Measurements from ENCODE around the gene KREMEN1. TPM values are rescaled to one million over a fixed set of nuclear protein-coding genes. Genes with fewer than 3 reads are reported as not detected.
A peak's percentile ranks its signal among the peaks of the same experiment; 100 is the strongest.

Gene KREMEN1
- total RNA-seq, 1 experiment from 2014 or later = 2.7 TPM

DNA sequence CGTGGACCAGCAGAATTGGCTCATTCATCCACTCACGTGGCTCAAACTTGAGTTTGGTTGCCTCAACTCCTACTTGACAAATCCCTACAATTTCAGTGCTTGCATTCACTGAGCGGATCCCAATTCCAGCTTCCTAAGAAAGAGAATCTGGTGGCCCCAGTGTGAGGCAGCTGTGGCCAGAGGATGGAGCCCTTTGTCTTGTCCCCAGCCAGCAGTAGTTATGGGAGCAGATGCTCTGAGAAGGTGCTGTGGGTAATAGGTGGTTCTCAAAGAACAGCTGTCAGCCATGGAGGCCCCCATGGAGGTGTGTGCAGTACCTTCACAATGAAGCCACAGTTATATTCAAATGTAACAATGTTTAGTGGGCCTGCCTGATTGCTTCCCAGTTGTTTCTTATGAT lies 39.3 kb downstream of the KREMEN1 start:
- intact Hi-C loops (cut with micrococcal nuclease) = no loop called here
- ATAC-seq = no peak

DNA sequence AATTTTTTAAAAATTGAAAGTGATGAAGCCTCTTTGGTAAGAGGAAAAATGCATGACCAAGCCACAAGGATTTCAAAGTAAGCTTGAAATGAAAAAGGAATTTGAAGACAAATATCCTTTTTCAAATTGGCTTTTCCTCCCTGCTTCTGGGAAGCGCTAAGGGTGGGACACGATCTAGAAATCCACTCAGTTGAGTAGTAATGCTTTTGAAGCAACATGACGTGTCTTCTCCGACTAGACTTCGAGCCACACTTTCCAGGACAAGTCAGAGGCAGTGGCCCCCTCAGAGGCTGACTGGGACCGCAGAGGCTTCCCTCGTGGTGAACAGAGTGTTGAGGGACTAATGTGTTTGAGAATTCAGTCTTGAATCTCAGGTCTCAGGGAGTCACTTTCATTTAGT lies 39.8 kb downstream of the KREMEN1 start:
- peak overlapping the region; percentile 17 for H3K4me2 ChIP-seq (ENCODE audit: low read length)
- CTCF ChIA-PET = no interaction called here

More for the DNA sequence above, 39.3 kb downstream of the KREMEN1 start:
- no peaks in the 10 kb centered on the region for H3F3A ChIP-seq (ENCODE audit: low read length, unreplicated experiment)
- H3K36me3 ChIP-seq (ENCODE audit: low read depth, low read length) = no peaks in the 10 kb centered on the region
- H3K4me1 ChIP-seq (ENCODE audit: insufficient read depth, low read length) = peaks cover 24% of the 10 kb centered on the region
- no peak overlapping the region for H3K27ac ChIP-seq (ENCODE audit: low read length)
- no peak overlapping the region for H3K9ac ChIP-seq (ENCODE audit: low read length)
- no peak overlapping the region for H3K4me2 ChIP-seq (ENCODE audit: low read length)
- no peak for DNase-seq
- CTCF ChIA-PET = interaction anchor here (0.7 kb wide), 1 partner anchor 33 kb away, joined by 4 read pairs; no protein-coding TSS in a partner anchor
- BruUV-seq (replicated peaks) = no TSS peak
- no peak overlapping the region for H2AFZ ChIP-seq (ENCODE audit: low read length)
- H3K4me3 ChIP-seq (ENCODE audit: low read length) = no peak overlapping the region
- no peaks in the 10 kb centered on the region for H3K9me3 ChIP-seq (ENCODE audit: low read length)
- H3K27me3 ChIP-seq (ENCODE audit: low read length) = no peaks in the 10 kb centered on the region
- no peaks in the 10 kb centered on the region for H3K79me2 ChIP-seq (ENCODE audit: low read length)
- no peaks in the 10 kb centered on the region for H3K9me2 ChIP-seq (replicated peaks; ENCODE audit: low read length)
- TF ChIP-seq, protein P1, sequence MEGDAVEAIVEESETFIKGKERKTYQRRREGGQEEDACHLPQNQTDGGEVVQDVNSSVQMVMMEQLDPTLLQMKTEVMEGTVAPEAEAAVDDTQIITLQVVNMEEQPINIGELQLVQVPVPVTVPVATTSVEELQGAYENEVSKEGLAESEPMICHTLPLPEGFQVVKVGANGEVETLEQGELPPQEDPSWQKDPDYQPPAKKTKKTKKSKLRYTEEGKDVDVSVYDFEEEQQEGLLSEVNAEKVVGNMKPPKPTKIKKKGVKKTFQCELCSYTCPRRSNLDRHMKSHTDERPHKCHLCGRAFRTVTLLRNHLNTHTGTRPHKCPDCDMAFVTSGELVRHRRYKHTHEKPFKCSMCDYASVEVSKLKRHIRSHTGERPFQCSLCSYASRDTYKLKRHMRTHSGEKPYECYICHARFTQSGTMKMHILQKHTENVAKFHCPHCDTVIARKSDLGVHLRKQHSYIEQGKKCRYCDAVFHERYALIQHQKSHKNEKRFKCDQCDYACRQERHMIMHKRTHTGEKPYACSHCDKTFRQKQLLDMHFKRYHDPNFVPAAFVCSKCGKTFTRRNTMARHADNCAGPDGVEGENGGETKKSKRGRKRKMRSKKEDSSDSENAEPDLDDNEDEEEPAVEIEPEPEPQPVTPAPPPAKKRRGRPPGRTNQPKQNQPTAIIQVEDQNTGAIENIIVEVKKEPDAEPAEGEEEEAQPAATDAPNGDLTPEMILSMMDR (conservative IDR thresholded peaks at IDR 0.05; ENCODE audit: low read depth, low read length) = no peak
- no peak for TF ChIP-seq EZH2 (IDR thresholded peaks at IDR 0.05; ENCODE audit: low read length, unreplicated experiment)
- H4K20me1 ChIP-seq (ENCODE audit: low read length) = no peaks in the 10 kb centered on the region
- POLR2A ChIA-PET (ENCODE audit: unreplicated experiment) = no interaction called here

DNA sequence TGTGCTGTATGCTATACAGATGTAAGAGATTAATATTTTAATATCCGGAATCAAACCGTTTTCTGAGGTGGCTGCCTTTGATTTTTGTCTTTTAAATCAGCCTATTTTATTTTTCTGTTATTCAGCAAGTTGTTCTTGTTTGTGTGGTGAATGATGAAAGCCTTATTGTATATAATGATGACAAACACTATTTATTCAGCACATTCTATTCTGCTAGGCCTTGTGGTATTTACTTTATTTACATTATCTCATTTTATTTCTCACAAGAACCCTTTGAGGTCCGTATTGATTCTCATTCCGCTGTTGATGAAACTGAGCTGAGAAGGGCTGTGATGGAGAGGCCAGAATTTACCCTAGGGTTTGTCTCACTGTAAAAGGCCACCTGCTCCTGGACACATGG lies 40.5 kb downstream of the KREMEN1 start:
- Histone ChIP-seq H3K27ac (ENCODE audit: low read length) (peak overlapping the region; percentile 54), H3K4me2 (ENCODE audit: low read length) (peak overlapping the region; percentile 17), H3F3A (ENCODE audit: low read length, unreplicated experiment) (no peaks in the 10 kb centered on the region), H3K4me1 (ENCODE audit: insufficient read depth, low read length) (peaks cover 19% of the 10 kb centered on the region), H3K9me3 (ENCODE audit: low read length) (no peaks in the 10 kb centered on the region), H3K9me2 (replicated peaks; ENCODE audit: low read length) (no peaks in the 10 kb centered on the region), H3K36me3 (ENCODE audit: low read depth, low read length) (no peaks in the 10 kb centered on the region), H3K4me3 (ENCODE audit: low read length) (0 out of 2 replicates have a peak overlapping the region, but pooled peaks have one; percentile 1), H3K9ac (ENCODE audit: low read length) (no peak overlapping the region), H3K79me2 (ENCODE audit: low read length) (no peaks in the 10 kb centered on the region), H3K27me3 (ENCODE audit: low read length) (no peaks in the 10 kb centered on the region), H4K20me1 (ENCODE audit: low read length) (no peaks in the 10 kb centered on the region), H2AFZ (ENCODE audit: low read length) (0 out of 2 replicates have a peak overlapping the region, but pooled peaks have one; percentile 3)
- DNase-seq (peak; percentile 45), ATAC-seq (peak; percentile 84)
- intact Hi-C loops (cut with micrococcal nuclease) = no loop called here
- ChIA-PET POLR2A (ENCODE audit: unreplicated experiment) (no interaction called here), CTCF (no interaction called here)
- TF ChIP-seq EZH2phosphoT487 (IDR thresholded peaks at IDR 0.05; ENCODE audit: borderline replicate concordance, low read length) = no peak
- no TSS peak for BruUV-seq (replicated peaks)

More for the DNA sequence above, 39.8 kb downstream of the KREMEN1 start:
- ATAC-seq = no peak
- POLR2A ChIA-PET (ENCODE audit: unreplicated experiment) = no interaction called here
- H2AFZ ChIP-seq (ENCODE audit: low read length) = 0 out of 2 replicates have a peak overlapping the region, but pooled peaks have one; percentile 3
- H3K27ac ChIP-seq (ENCODE audit: low read length) = peak overlapping the region; percentile 54
- H3K36me3 ChIP-seq (ENCODE audit: low read depth, low read length) = no peaks in the 10 kb centered on the region
- H3K4me3 ChIP-seq (ENCODE audit: low read length) = 0 out of 2 replicates have a peak overlapping the region, but pooled peaks have one; percentile 1
- no peaks in the 10 kb centered on the region for H3K27me3 ChIP-seq (ENCODE audit: low read length)
- peaks cover 24% of the 10 kb centered on the region for H3K4me1 ChIP-seq (ENCODE audit: insufficient read depth, low read length)
- no peaks in the 10 kb centered on the region for H3F3A ChIP-seq (ENCODE audit: low read length, unreplicated experiment)
- H3K79me2 ChIP-seq (ENCODE audit: low read length) = no peaks in the 10 kb centered on the region
- intact Hi-C loops (cut with micrococcal nuclease) = no loop called here
- no peaks in the 10 kb centered on the region for H3K9me3 ChIP-seq (ENCODE audit: low read length)
- no peaks in the 10 kb centered on the region for H4K20me1 ChIP-seq (ENCODE audit: low read length)
- BruUV-seq (replicated peaks) = no TSS peak
- DNase-seq = no peak
- no peaks in the 10 kb centered on the region for H3K9me2 ChIP-seq (replicated peaks; ENCODE audit: low read length)
- TF ChIP-seq EZH2phosphoT487 (IDR thresholded peaks at IDR 0.05; ENCODE audit: borderline replicate concordance, low read length) = no peak
- TF ChIP-seq EZH2 (IDR thresholded peaks at IDR 0.05; ENCODE audit: low read length, unreplicated experiment) = no peak
- TF ChIP-seq, protein P1 (conservative IDR thresholded peaks at IDR 0.05; ENCODE audit: low read depth, low read length) = no peak
- H3K9ac ChIP-seq (ENCODE audit: low read length) = no peak overlapping the region

Measured in PC-3 (cell line).